CD4-positive, alpha-beta T cell treated with Interleukin-6 for 4 hours (primary cell): Measurements from ENCODE around the gene OR10A4.
A peak's percentile ranks its signal among the peaks of the same experiment; 100 is the strongest.
"Not testable (repeated sequence)": the region's sequence is repeated elsewhere in the genome, so short reads cannot be mapped to it uniquely, and the experiment has no call there.

ENCODE experiments used
- DNase-seq: peaks from one replicate; pipeline ENCODE4 v3.0.0-alpha.2; 2020; ENCODE audit warnings: mixed read lengths

The OR10A4 gene

GRCh38 chr11:6900327-6900999 lies 24.0 kb downstream of the OR10A4 start:
- no peak for DNase-seq

GRCh38 chr11:6904804-6905203 lies 28.4 kb downstream of the OR10A4 start:
- not testable (repeated sequence) for DNase-seq

DNA sequence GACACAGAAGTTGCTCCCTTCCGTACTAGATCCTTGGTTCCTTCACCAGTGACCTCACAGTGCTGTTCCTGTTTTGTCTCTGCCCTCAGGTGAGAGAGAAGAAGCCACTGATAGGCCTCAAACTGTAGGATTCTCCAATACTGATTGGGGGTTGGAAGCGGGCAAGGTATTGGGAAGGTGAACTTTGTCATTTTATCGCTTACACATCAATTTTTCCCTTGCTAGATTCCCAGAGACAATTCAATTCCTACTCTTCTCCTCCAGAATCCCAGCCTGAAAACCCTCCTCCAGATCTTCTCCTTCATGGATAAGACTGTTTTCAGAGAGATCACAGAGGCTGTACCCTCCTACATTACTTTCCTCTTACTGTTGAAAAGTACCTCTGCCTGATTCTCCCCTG lies 35.0 kb downstream of the OR10A4 start:
- no peak for DNase-seq

DNA sequence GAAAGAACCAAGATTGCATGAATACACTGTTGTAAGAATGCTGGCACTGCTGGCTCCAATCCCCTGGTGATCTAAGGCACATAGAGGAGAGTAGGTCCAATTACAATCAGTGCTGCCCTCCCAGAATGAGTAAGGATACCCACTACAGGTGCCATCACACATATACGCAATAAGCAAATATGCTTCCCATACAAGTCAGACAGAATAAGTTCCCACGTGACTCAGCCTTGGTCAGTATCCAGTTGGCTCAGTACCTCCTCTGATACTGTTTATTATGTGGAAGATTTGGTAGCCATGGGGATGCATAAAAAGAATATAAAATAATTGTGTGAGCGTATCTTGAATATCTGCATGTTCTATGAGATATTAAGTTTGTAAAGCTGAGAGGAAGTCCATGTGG lies 35.5 kb downstream of the OR10A4 start:
- no peak for DNase-seq

- no peak for DNase-seq
Measured at GRCh38 chr11:6919698-6920097, 43.3 kb downstream of the OR10A4 start.

GRCh38 chr11:6920702-6921101 lies 44.3 kb downstream of the OR10A4 start, which contains the start of gene OR2D3:
OR2D3 (plus strand) TSS chr11:6921002; CDS start chr11:6921002, 0 bp downstream.
- no peak for DNase-seq

GRCh38 chr11:6925007-6925577 lies 48.7 kb downstream of the OR10A4 start:
- DNase-seq: no peak

GRCh38 chr11:6925636-6926207 lies 49.3 kb downstream of the OR10A4 start:
- no peak for DNase-seq

- DNase-seq: peak; percentile 54
Measured at GRCh38 chr11:6926208-6927029, 50.0 kb downstream of the OR10A4 start, which contains the start of gene ZNF215. ZNF215 (plus strand) TSS chr11:6926426; CDS start chr11:6932273, 5,847 bp downstream.

GRCh38 chr11:6927030-6927617 lies 50.7 kb downstream of the OR10A4 start:
- DNase-seq: no peak
